IMR-90 (cell line): ENCODE data around the gene MRGPRF. TPM values are rescaled to one million over a fixed set of nuclear protein-coding genes. Genes with fewer than 3 reads are reported as not detected.

ENCODE experiments used
- ATAC-seq: fragments of 200-7000 bp; cut with Tn5 transposase; 2 replicates; pipeline ENCODE4 v1.9.1; 2020; ENCODE audit warnings: low read depth, mild to moderate bottlenecking, moderate library complexity
- BruUV-seq: library from RNA; stranded (reverse); fragments of 400-500 nt; replicated peaks from 2 replicates; lab custom pipeline; 2021; lab: Mats Ljungman, UMichigan
- CTCF ChIA-PET: fragments of 300-600 bp; formaldehyde crosslinking; extraction: SDS; loops from one replicate; lab custom pipeline; 2021; ENCODE audit warnings: antibody characterized with exemption; lab: Yijun Ruan, JAX
- POLR2A ChIA-PET: fragments of 300-600 bp; sonication (Branson Sonifier 250); formaldehyde crosslinking; loops from one replicate; lab custom pipeline; 2022; ENCODE audit warnings: antibody characterized with exemption; ENCODE audit not compliant: unreplicated experiment; lab: Charles Lee
- DNase-seq: peaks from one replicate; pipeline ENCODE4 v3.0.0; 2013
- H2AFZ ChIP-seq: replicated peaks from 2 replicates; pipeline ENCODE3; 2013; ENCODE audit warnings: low read length, mild to moderate bottlenecking; ENCODE audit not compliant: poor library complexity
- H2AK5ac ChIP-seq: 2 replicates; pipeline ENCODE4 v1.6.1; 2013; ENCODE audit warnings: low read depth, low read length, inconsistent platforms
- H2AK9ac ChIP-seq: replicated peaks from 2 replicates; pipeline ENCODE3; 2013; ENCODE audit warnings: mild to moderate bottlenecking, low read depth, low read length, moderate library complexity; ENCODE audit not compliant: poor library complexity
- H2BK120ac ChIP-seq: 2 replicates; pipeline ENCODE4 v1.6.1; 2013; ENCODE audit warnings: low read depth, low read length, inconsistent platforms
- H2BK15ac ChIP-seq: 3 replicates; pipeline ENCODE4 v1.6.1; 2013; ENCODE audit warnings: low read depth, low read length, inconsistent platforms
- H2BK20ac ChIP-seq: 2 replicates; pipeline ENCODE4 v1.6.1; 2013; ENCODE audit warnings: low read depth, mild to moderate bottlenecking, inconsistent platforms, low read length, moderate library complexity
- H2BK5ac ChIP-seq: 2 replicates; pipeline ENCODE4 v1.6.1; 2013; ENCODE audit warnings: mild to moderate bottlenecking, low read depth, low read length, inconsistent platforms; ENCODE audit not compliant: poor library complexity, severe bottlenecking
- H3K14ac ChIP-seq: replicated peaks from 2 replicates; pipeline ENCODE4 v1.6.1; 2013; ENCODE audit warnings: low read depth, low read length, inconsistent platforms
- H3K18ac ChIP-seq: 2 replicates; pipeline ENCODE4 v1.6.1; 2013; ENCODE audit warnings: low read depth, low read length, control low read depth
- H3K23ac ChIP-seq: 2 replicates; pipeline ENCODE4 v1.6.1; 2013; ENCODE audit warnings: low read depth, low read length, inconsistent platforms
- H3K27ac ChIP-seq: 2 replicates; pipeline ENCODE4 v1.5.1; 2013; ENCODE audit warnings: mild to moderate bottlenecking, control low read depth, low read length; ENCODE audit not compliant: insufficient read depth
- H3K27me3 ChIP-seq: 2 replicates; pipeline ENCODE4 v1.6.1; 2013; ENCODE audit warnings: low read length; ENCODE audit not compliant: control insufficient read depth, insufficient read depth
- H3K36me3 ChIP-seq: 2 replicates; pipeline ENCODE4 v1.6.1; 2013; ENCODE audit warnings: low read length, mixed read lengths; ENCODE audit not compliant: control insufficient read depth, insufficient read depth
- H3K4ac ChIP-seq: 2 replicates; pipeline ENCODE4 v1.6.1; 2013; ENCODE audit warnings: low read depth, low read length, inconsistent platforms
- H3K4me1 ChIP-seq: 2 replicates; pipeline ENCODE4 v1.6.1; 2013; ENCODE audit warnings: low read length, mixed read lengths; ENCODE audit not compliant: control insufficient read depth, insufficient read depth
- H3K4me2 ChIP-seq: 2 replicates; pipeline ENCODE4 v1.6.1; 2013; ENCODE audit warnings: low read depth, mild to moderate bottlenecking, control low read depth, low read length, moderate library complexity
- H3K4me3 ChIP-seq: 2 replicates; pipeline ENCODE4 v1.5.1; 2013; ENCODE audit warnings: low read depth, mild to moderate bottlenecking, control low read depth, low read length, moderate library complexity; ENCODE audit not compliant: insufficient read depth
- H3K56ac ChIP-seq: 2 replicates; pipeline ENCODE4 v1.6.1; 2013; ENCODE audit warnings: low read length, inconsistent platforms; ENCODE audit not compliant: insufficient read depth; ENCODE audit errors: extremely low read depth
- H3K79me1 ChIP-seq, 2 experiments: 2 replicates each; pipeline ENCODE4 v1.6.1; 2013; ENCODE audit warnings: low read length in 2 of 2, inconsistent platforms in 1 of 2, low read depth in 1 of 2
- H3K9ac ChIP-seq: 2 replicates; pipeline ENCODE4 v1.6.1; 2013; ENCODE audit warnings: low read depth, low read length, control low read depth
- H3K9me1 ChIP-seq: 2 replicates; pipeline ENCODE4 v1.6.1; 2013; ENCODE audit warnings: low read length, inconsistent platforms; ENCODE audit not compliant: insufficient read depth
- H3K9me3 ChIP-seq: 2 replicates; pipeline ENCODE4 v1.6.1; 2013; ENCODE audit warnings: low read length; ENCODE audit not compliant: control insufficient read depth, insufficient read depth
- H4K20me1 ChIP-seq: 2 replicates; pipeline ENCODE4 v1.6.1; 2013; ENCODE audit warnings: low read length, inconsistent platforms; ENCODE audit not compliant: insufficient read depth
- H4K5ac ChIP-seq: 2 replicates; pipeline ENCODE4 v1.6.1; 2013; ENCODE audit warnings: mild to moderate bottlenecking, low read depth, low read length, control low read depth
- H4K8ac ChIP-seq, 2 experiments: 2 replicates each; pipeline ENCODE4 v1.6.1; 2013; ENCODE audit warnings: low read depth in 2 of 2, low read length in 2 of 2, control low read depth in 1 of 2, inconsistent platforms in 1 of 2
- H4K91ac ChIP-seq: 2 replicates; pipeline ENCODE4 v1.6.1; 2013; ENCODE audit warnings: low read depth, low read length, inconsistent platforms; ENCODE audit not compliant: insufficient read depth
- MAFK ChIP-seq: IDR thresholded peaks from 2 replicates; pipeline ENCODE4 v1.6.1; 2012; ENCODE audit warnings: low read depth, low read length, improper control_type of control experiment
- RCOR1 ChIP-seq: IDR thresholded peaks from 2 replicates; pipeline ENCODE4 v1.6.1; 2012; ENCODE audit warnings: mild to moderate bottlenecking, low read length, improper control_type of control experiment; ENCODE audit not compliant: insufficient replicate concordance
- WGBS, 2 experiments: methylation state at CpG; one replicate each; pipeline versions ENCODE4 v1.1.5 to v1.1.7; 2013; ENCODE audit warnings: missing lambda C conversion rate in 2 of 2; ENCODE audit not compliant: insufficient read length in 1 of 2; ENCODE audit errors: extremely low coverage in 2 of 2; 5-methylcytosine and 5-hydroxymethylcytosine counted together
- dilution Hi-C: fragments of 300-500 bp; cut with HindIII; formaldehyde crosslinking; loops from one replicate; pipeline ENCODE4 v1.14.3; 2018; ENCODE audit warnings: low sequenced_read_pairs; ENCODE audit not compliant: unreplicated experiment
- in situ Hi-C: fragments of 300-500 bp; cut with MboI; formaldehyde crosslinking; loops from 3 replicates; pipeline ENCODE4 v1.14.3; 2019; ENCODE audit warnings: low sequenced_read_pairs, inconsistent platforms, mixed read lengths
- intact Hi-C: fragments of 100-400 bp; cut with micrococcal nuclease; formaldehyde crosslinking; loops from 2 replicates; pipeline ENCODE4 v1.10.0; 2022
- polyA plus RNA-seq, 3 experiments: library from polyadenylated mRNA; depleted of rRNA; stranded (reverse); fragments of >200 nt; gene quantifications; 2 replicates each; pipeline ENCODE4 v1.2.3, GENCODE V29; 2012; ENCODE audit warnings: low replicate concordance in 1 of 3
- total RNA-seq: library from RNA; depleted of rRNA; stranded (reverse); fragments of >200 nt; gene quantifications from 2 replicates; pipeline ENCODE4 v1.2.3, GENCODE V29; 2012

MRGPRF gene
- total and polyA plus RNA-seq, 2 of the 4 experiments (the other 2 are of a cell fraction) = 6.3 to 28.8 TPM

DNA sequence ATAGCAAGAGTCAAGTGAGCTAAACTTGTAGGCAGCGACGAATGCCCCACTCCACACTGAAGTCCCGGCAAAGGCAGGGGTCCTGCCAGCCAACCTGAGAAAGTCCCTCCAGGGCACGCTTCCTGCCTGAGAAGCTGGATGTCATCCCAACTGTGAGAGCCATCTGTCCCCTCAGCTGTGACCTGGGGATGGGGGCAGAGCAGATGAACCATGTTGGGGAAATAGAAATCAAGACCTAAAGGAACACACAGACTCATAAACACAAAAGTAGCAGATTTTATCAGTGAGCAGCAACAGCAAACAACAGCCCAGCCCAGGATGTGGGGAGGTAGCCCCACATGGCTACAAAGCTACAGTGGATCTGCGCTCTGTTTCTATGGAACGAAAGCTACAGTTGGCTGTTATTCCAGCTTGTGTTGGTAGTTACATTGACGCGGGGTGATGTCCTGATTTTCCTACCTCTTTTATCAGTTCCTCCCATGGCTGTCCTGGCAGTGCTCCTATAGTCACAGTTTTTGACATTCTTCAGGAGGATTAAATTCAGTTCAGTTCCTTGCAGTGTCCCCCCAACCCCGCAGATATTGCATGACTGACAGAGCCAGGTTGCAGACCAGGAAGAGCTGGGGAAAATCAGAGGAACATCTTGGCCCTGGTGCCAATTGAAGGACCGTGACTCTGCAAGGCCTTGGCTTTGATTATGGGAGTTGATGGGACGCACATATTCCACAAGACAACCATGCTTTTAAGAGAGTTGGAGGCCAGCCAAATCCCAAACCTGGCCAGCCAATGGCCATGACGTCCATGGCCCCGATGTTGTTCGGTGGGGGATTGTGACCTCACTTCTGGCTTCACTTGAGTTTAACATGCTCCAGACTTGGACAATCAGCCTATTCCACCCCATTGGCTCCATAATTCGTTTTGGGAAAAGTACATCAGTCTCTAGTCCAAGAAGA is 46.9 kb downstream of the MRGPRF start:
- no peak overlapping the region for H2BK120ac ChIP-seq
- no peak overlapping the region for H2AFZ ChIP-seq
- no peak overlapping the region for H4K5ac ChIP-seq
- no peak overlapping the region for H3K4me3 ChIP-seq
- no peak overlapping the region for H3K23ac ChIP-seq
- H4K91ac ChIP-seq = no peak overlapping the region
- intact Hi-C loops (no loop called here), dilution Hi-C loops (no loop called here), in situ Hi-C loops (no loop called here)
- no peak overlapping the region for H2BK5ac ChIP-seq
- no peak overlapping the region for H3K4me2 ChIP-seq
- no peak overlapping the region for H2BK15ac ChIP-seq
- BruUV-seq = no TSS peak
- no peaks in the 10 kb centered on the region for H3K4me1 ChIP-seq
- WGBS, 2 experiments = 83% methylated on average over 1 of the region's 15 CpGs; no CpG with 5 or more reads in 1 of the 2 experiments
- ChIA-PET POLR2A (no interaction called here), CTCF (interaction anchor here (0.8 kb wide), 2 partner anchors 9 to 16 kb away, joined by 3 read pairs; no protein-coding TSS in a partner anchor)
- no peak overlapping the region for H2AK5ac ChIP-seq
- no peak overlapping the region for H3K9ac ChIP-seq
- no peak overlapping the region for H2AK9ac ChIP-seq
- H3K9me1 ChIP-seq = no peaks in the 10 kb centered on the region
- H3K14ac ChIP-seq = no peak overlapping the region
- DNase-seq = no peak
- no peaks in the 10 kb centered on the region for H3K79me1 ChIP-seq
- TF ChIP-seq MAFK (no peak), RCOR1 (no peak)
- peaks cover 44% of the 10 kb centered on the region for H3K27me3 ChIP-seq
- no peak overlapping the region for H3K4ac ChIP-seq
- H4K8ac ChIP-seq = no peak overlapping the region
- H3K27ac ChIP-seq = no peak overlapping the region
- no peak overlapping the region for H3K56ac ChIP-seq
- ATAC-seq = no peak
- no peaks in the 10 kb centered on the region for H4K20me1 ChIP-seq
- H3K36me3 ChIP-seq = no peaks in the 10 kb centered on the region
- H3K9me3 ChIP-seq = peaks cover 4% of the 10 kb centered on the region; the same call in 1 of the 2 replicates
- H3K18ac ChIP-seq = no peak overlapping the region
- H2BK20ac ChIP-seq = no peak overlapping the region
